Natural killer cell (primary cell): ENCODE results near the gene PDHA1. TPM values are rescaled to one million over a fixed set of nuclear protein-coding genes. Genes with fewer than 3 reads are reported as not detected.

Source experiments
- ATAC-seq, 3 donors: fragments of 150-1000 bp in 2 of 3; fragments of 200-7000 bp in 1 of 3; cut with Tn5 transposase; 1 replicate in 1 of 3; 2 replicates in 2 of 3; pipeline ENCODE4 v1.10.0; 2021; ENCODE audit warnings: mild to moderate bottlenecking in 2 of 3, moderate library complexity in 2 of 3
- DNase-seq, 2 donors: peaks; one replicate each; pipeline versions ENCODE4 v3.0.0 to v3.0.0-alpha.2; 2013 to 2021; ENCODE audit warnings: mixed read lengths in 1 of 2
- H3K27ac ChIP-seq: one replicate; pipeline ENCODE4 v1.5.1; 2013; ENCODE audit warnings: mild to moderate bottlenecking, low read length
- H3K27me3 ChIP-seq: one replicate; pipeline ENCODE4 v1.6.1; 2013; ENCODE audit warnings: low read length; ENCODE audit not compliant: control insufficient read depth, insufficient read depth
- H3K36me3 ChIP-seq: one replicate; pipeline ENCODE4 v1.6.1; 2013; ENCODE audit warnings: low read length; ENCODE audit not compliant: control insufficient read depth, insufficient read depth
- H3K4me1 ChIP-seq: one replicate; pipeline ENCODE4 v1.6.1; 2013; ENCODE audit warnings: low read length; ENCODE audit not compliant: control insufficient read depth, insufficient read depth
- H3K4me3 ChIP-seq: one replicate; pipeline ENCODE4 v1.5.1; 2013; ENCODE audit warnings: low read length
- H3K9me3 ChIP-seq: one replicate; pipeline ENCODE4 v1.6.1; 2013; ENCODE audit warnings: low read length; ENCODE audit not compliant: control insufficient read depth, insufficient read depth
- H3K27ac Mint-ChIP-seq, 2 donors: one replicate each; pipeline ENCODE4 v1.8.0; 2022; ENCODE audit warnings: mild to moderate bottlenecking in 2 of 2, mixed read lengths in 2 of 2, moderate library complexity in 1 of 2
- H3K27me3 Mint-ChIP-seq, 2 donors: one replicate each; pipeline ENCODE4 v1.8.0; 2022; ENCODE audit warnings: low read depth in 2 of 2, mixed read lengths in 2 of 2
- H3K36me3 Mint-ChIP-seq: one replicate; pipeline ENCODE4 v1.8.0; 2022; ENCODE audit warnings: mixed read lengths
- H3K4me1 Mint-ChIP-seq, 2 donors: one replicate each; pipeline ENCODE4 v1.8.0; 2022; ENCODE audit warnings: mixed read lengths in 2 of 2
- H3K4me3 Mint-ChIP-seq: one replicate; pipeline ENCODE4 v1.8.0; 2022; ENCODE audit warnings: mild to moderate bottlenecking, moderate library complexity, mixed read lengths
- H3K9me3 Mint-ChIP-seq, 2 donors: one replicate each; pipeline ENCODE4 v1.8.0; 2022; ENCODE audit warnings: mixed read lengths in 2 of 2
- CTCF ChIP-seq: fragments of 200-600 bp; IDR thresholded peaks from one replicate; pipeline ENCODE4 v1.8.0; 2022; ENCODE audit warnings: antibody characterized with exemption
- WGBS: methylation state at CpG from one replicate; pipeline ENCODE4 v1.1.7; 2013; ENCODE audit warnings: missing lambda C conversion rate; ENCODE audit not compliant: insufficient coverage; 5-methylcytosine and 5-hydroxymethylcytosine counted together
- intact Hi-C: fragments of 100-400 bp; cut with micrococcal nuclease; formaldehyde crosslinking; loops from one replicate; pipeline ENCODE4 v1.14.2; 2022
- total RNA-seq, 4 donors: library from RNA; stranded (reverse); fragments of 120-200 nt in 1 of 4; gene quantifications; one replicate each; pipeline versions ENCODE4 v1.2.3 to v1.2.4, GENCODE V29; 2013 to 2022

The PDHA1 gene
- 100 to 1,000 TPM; 131 to 164 (median 154) TPM for total RNA-seq
- 122 TPM for total RNA-seq (2013)

- ATAC-seq (peak; percentile 95 to 99 (median 96)), DNase-seq (peak; percentile 84 to 95)
- Mint-ChIP-seq H3K4me3 (peak within 1 kb of the TSS; percentile 92), H3K27ac (peak within 1 kb of the TSS; percentile 80 to 93), H3K9me3 (no peaks in the 10 kb centered on the region), H3K36me3 (no peaks in the 10 kb centered on the region), H3K4me1 (peaks cover 6 to 20% of the 10 kb centered on the region in 2 donors), H3K27me3 (peaks cover 0 to 13% of the 10 kb centered on the region in 2 donors)
- no peaks in the 10 kb centered on the region for H3K36me3 ChIP-seq
- under 1% methylated on average over 76 of the region's 81 CpGs for WGBS
- H3K27ac ChIP-seq = peak within 1 kb of the TSS; percentile 80
- H3K4me3 ChIP-seq = peak within 1 kb of the TSS; percentile 74
- H3K27me3 ChIP-seq = no peaks in the 10 kb centered on the region
- peaks cover 20% of the 10 kb centered on the region for H3K4me1 ChIP-seq
- no peaks in the 10 kb centered on the region for H3K9me3 ChIP-seq
- intact Hi-C loops = loop anchor here (10.0 kb wide), 1 partner anchor 669 kb away; the partner anchor contains the start of gene RS1
- no peak for TF ChIP-seq CTCF
Observed at GRCh38 chrX:19343535-19344408, at the start of gene PDHA1. Gene PDHA1, plus strand, starts transcription at chrX:19343927. Its CDS starts 111 bp downstream, at chrX:19344038.

DNA sequence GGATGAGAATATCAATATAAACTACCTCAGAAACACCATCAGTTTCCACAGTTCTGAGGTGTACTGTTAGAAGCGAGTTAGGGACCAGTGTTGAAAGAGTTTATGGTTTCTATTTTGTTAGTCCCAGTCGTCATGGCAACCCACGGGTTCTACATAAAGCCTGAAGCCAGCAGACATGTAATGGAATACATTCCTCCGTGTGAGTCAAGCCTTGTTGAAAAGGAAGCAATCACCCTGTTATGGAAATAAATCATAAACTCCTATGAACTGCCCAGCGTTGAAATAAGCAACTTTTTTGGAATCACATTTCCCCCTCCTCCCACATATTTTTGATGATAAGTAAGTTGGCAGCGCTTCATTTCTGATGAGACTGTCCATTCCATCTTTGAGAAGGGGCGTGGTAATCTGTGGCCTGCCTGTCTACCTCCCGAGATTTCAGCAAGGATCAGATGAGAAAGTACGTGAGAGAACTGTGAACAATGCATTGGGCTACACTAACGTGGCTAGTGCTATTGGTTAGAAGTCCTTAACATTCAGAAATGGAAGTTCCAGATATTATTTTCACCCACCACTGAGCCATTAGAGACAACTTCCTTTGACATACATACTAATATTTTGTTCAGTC lies 40.4 kb upstream of the PDHA1 start:
- intact Hi-C loops = no loop called here
- H3K27ac ChIP-seq = no peak overlapping the region
- H3K4me3 ChIP-seq = no peak overlapping the region
- no peaks in the 10 kb centered on the region for H3K4me1 ChIP-seq
- no peak for TF ChIP-seq CTCF
- Mint-ChIP-seq H3K27me3 (peaks cover 0 to 12% of the 10 kb centered on the region in 2 donors), H3K36me3 (no peaks in the 10 kb centered on the region), H3K4me3 (no peak overlapping the region), H3K4me1 (no peaks in the 10 kb centered on the region), H3K27ac (no peak overlapping the region), H3K9me3 (no peaks in the 10 kb centered on the region)
- DNase-seq (no peak), ATAC-seq (no peak)
- WGBS = 87% methylated on average over 4 of the region's 10 CpGs
- no peaks in the 10 kb centered on the region for H3K9me3 ChIP-seq
- H3K36me3 ChIP-seq = no peaks in the 10 kb centered on the region
- H3K27me3 ChIP-seq = no peaks in the 10 kb centered on the region

GRCh38 chrX:19326567-19326966 lies 17.2 kb upstream of the PDHA1 start:
- DNase-seq (no peak), ATAC-seq (no peak)
- Mint-ChIP-seq H3K27me3 (peaks cover 0 to 8% of the 10 kb centered on the region in 2 donors), H3K9me3 (no peaks in the 10 kb centered on the region), H3K4me1 (no peaks in the 10 kb centered on the region), H3K27ac (no peak overlapping the region), H3K36me3 (no peaks in the 10 kb centered on the region), H3K4me3 (no peak overlapping the region)
- Histone ChIP-seq H3K27ac (no peak overlapping the region), H3K27me3 (no peaks in the 10 kb centered on the region), H3K9me3 (no peaks in the 10 kb centered on the region), H3K36me3 (no peaks in the 10 kb centered on the region), H3K4me3 (no peak overlapping the region), H3K4me1 (no peaks in the 10 kb centered on the region)
- intact Hi-C loops = no loop called here
- 94% methylated on average over 2 of the region's 2 CpGs for WGBS
- no peak for TF ChIP-seq CTCF
